H9 (cell line): ENCODE data around the gene GBGT1. TPM values are rescaled to one million over a fixed set of nuclear protein-coding genes. Genes with fewer than 3 reads are reported as not detected.

Experiments
- DNase-seq: peaks from one replicate; pipeline ENCODE4 v3.0.0-alpha.2; 2017
- H2AFZ ChIP-seq: one replicate; pipeline ENCODE4 v1.6.1; 2013; ENCODE audit warnings: mild to moderate bottlenecking, low read length, control low read depth, moderate library complexity
- H2AK5ac ChIP-seq: 2 replicates; pipeline ENCODE4 v1.6.1; 2013; ENCODE audit warnings: low read length, control low read depth, mixed read lengths; ENCODE audit not compliant: insufficient read length
- H2BK120ac ChIP-seq: one replicate; pipeline ENCODE4 v1.6.1; 2013; ENCODE audit warnings: low read depth, mild to moderate bottlenecking, low read length, control low read depth, inconsistent platforms; ENCODE audit not compliant: poor library complexity, severe bottlenecking
- H2BK12ac ChIP-seq: 2 replicates; pipeline ENCODE4 v1.6.1; 2013; ENCODE audit warnings: low read length, control low read depth, mixed read lengths, low read depth; ENCODE audit not compliant: insufficient read length
- H2BK15ac ChIP-seq: 2 replicates; pipeline ENCODE4 v1.6.1; 2013; ENCODE audit warnings: low read depth, low read length, control low read depth
- H2BK20ac ChIP-seq: one replicate; pipeline ENCODE4 v1.6.1; 2013; ENCODE audit warnings: low read depth, mild to moderate bottlenecking, low read length, control low read depth, inconsistent platforms; ENCODE audit not compliant: poor library complexity, severe bottlenecking
- H2BK5ac ChIP-seq: 2 replicates; pipeline ENCODE4 v1.6.1; 2013; ENCODE audit warnings: low read length, control low read depth, mixed read lengths; ENCODE audit not compliant: insufficient read length
- H3K14ac ChIP-seq: 2 replicates; pipeline ENCODE4 v1.6.1; 2013; ENCODE audit warnings: low read length, control low read depth; ENCODE audit not compliant: insufficient read depth
- H3K18ac ChIP-seq: 2 replicates; pipeline ENCODE4 v1.6.1; 2013; ENCODE audit warnings: low read depth, mild to moderate bottlenecking, mixed read lengths, low read length, control low read depth; ENCODE audit not compliant: insufficient read length
- H3K23ac ChIP-seq: 2 replicates; pipeline ENCODE4 v1.6.1; 2013; ENCODE audit warnings: low read length, control low read depth, mixed read lengths, low read depth; ENCODE audit not compliant: insufficient read length
- H3K23me2 ChIP-seq: 2 replicates; pipeline ENCODE4 v1.6.1; 2013; ENCODE audit warnings: low read depth, mild to moderate bottlenecking, mixed read lengths, low read length, control low read depth; ENCODE audit not compliant: insufficient read length, poor library complexity, severe bottlenecking
- H3K27ac ChIP-seq: 2 replicates; pipeline ENCODE4 v1.5.1; 2013; ENCODE audit warnings: low read length, control low read depth, mixed read lengths, low read depth; ENCODE audit not compliant: insufficient read length
- H3K27me3 ChIP-seq: 2 replicates; pipeline ENCODE4 v1.6.1; 2013; ENCODE audit warnings: low read length, control low read depth, inconsistent platforms; ENCODE audit not compliant: insufficient read depth
- H3K4ac ChIP-seq: 2 replicates; pipeline ENCODE4 v1.6.1; 2013; ENCODE audit warnings: low read depth, mild to moderate bottlenecking, control low read depth, inconsistent platforms, low read length, moderate library complexity
- H3K4me1 ChIP-seq: 2 replicates; pipeline ENCODE4 v1.6.1; 2013; ENCODE audit warnings: low read length, control low read depth, inconsistent platforms; ENCODE audit not compliant: insufficient read depth
- H3K4me2 ChIP-seq: 2 replicates; pipeline ENCODE4 v1.6.1; 2013; ENCODE audit warnings: low read length, control low read depth, mixed read lengths; ENCODE audit not compliant: insufficient read length, insufficient read depth
- H3K56ac ChIP-seq: 2 replicates; pipeline ENCODE4 v1.6.1; 2013; ENCODE audit warnings: low read depth, mild to moderate bottlenecking, mixed read lengths, low read length, control low read depth; ENCODE audit not compliant: insufficient read length
- H3K79me1 ChIP-seq: 2 replicates; pipeline ENCODE4 v1.6.1; 2013; ENCODE audit warnings: low read depth, mild to moderate bottlenecking, moderate library complexity, low read length, control low read depth, inconsistent platforms; ENCODE audit not compliant: insufficient read depth, poor library complexity, severe bottlenecking
- H3K79me2 ChIP-seq: 2 replicates; pipeline ENCODE4 v1.6.1; 2013; ENCODE audit warnings: low read length, control low read depth, inconsistent platforms; ENCODE audit not compliant: insufficient read depth
- H3K9ac ChIP-seq: 2 replicates; pipeline ENCODE4 v1.6.1; 2013; ENCODE audit warnings: low read length, control low read depth, mixed read lengths; ENCODE audit not compliant: insufficient read length; ENCODE audit errors: extremely low read depth
- H3K9me3 ChIP-seq: one replicate; pipeline ENCODE4 v1.6.1; 2013; ENCODE audit warnings: low read depth, low read length, inconsistent platforms; ENCODE audit not compliant: control insufficient read depth
- H3T11ph ChIP-seq: one replicate; pipeline ENCODE4 v1.6.1; 2013; ENCODE audit warnings: mild to moderate bottlenecking, low read length, control low read depth, inconsistent platforms
- H4K20me1 ChIP-seq: one replicate; pipeline ENCODE4 v1.6.1; 2013; ENCODE audit not compliant: control insufficient read depth, insufficient read length, insufficient read depth
- H4K5ac ChIP-seq: 2 replicates; pipeline ENCODE4 v1.6.1; 2013; ENCODE audit warnings: low read depth, mild to moderate bottlenecking, mixed read lengths, low read length, control low read depth; ENCODE audit not compliant: insufficient read length
- H4K8ac ChIP-seq: replicated peaks from 2 replicates; pipeline ENCODE4 v1.6.1; 2013; ENCODE audit warnings: low read length, control low read depth, mixed read lengths, low read depth; ENCODE audit not compliant: insufficient read length
- H4K91ac ChIP-seq: 2 replicates; pipeline ENCODE4 v1.6.1; 2013; ENCODE audit warnings: low read depth, mild to moderate bottlenecking, moderate library complexity, mixed read lengths, low read length, control low read depth; ENCODE audit not compliant: insufficient read length
- H3K27ac Mint-ChIP-seq, 3 experiments: 2 replicates in 2 of 3; 3 replicates in 1 of 3; pipeline ENCODE4 v1.8.0; 2020 to 2021; ENCODE audit warnings: mixed read lengths in 3 of 3, mild to moderate bottlenecking in 1 of 3, moderate library complexity in 1 of 3
- H3K27me3 Mint-ChIP-seq: 2 replicates; pipeline ENCODE4 v1.8.0; 2021; ENCODE audit warnings: low read depth, mild to moderate bottlenecking, moderate library complexity, mixed read lengths
- H3K36me3 Mint-ChIP-seq, 3 experiments: 2 replicates in 2 of 3; 3 replicates in 1 of 3; pipeline ENCODE4 v1.8.0; 2020 to 2021; ENCODE audit warnings: low read depth in 3 of 3, mixed read lengths in 3 of 3; ENCODE audit not compliant: insufficient read depth in 1 of 3
- H3K4me1 Mint-ChIP-seq, 2 experiments: 2 replicates each; pipeline ENCODE4 v1.8.0; 2020; ENCODE audit warnings: mixed read lengths in 2 of 2
- H3K4me3 Mint-ChIP-seq, 2 experiments: 2 replicates in 1 of 2; 3 replicates in 1 of 2; pipeline ENCODE4 v1.8.0; 2020 to 2021; ENCODE audit warnings: mild to moderate bottlenecking in 2 of 2, mixed read lengths in 2 of 2, moderate library complexity in 1 of 2
- H3K9me3 Mint-ChIP-seq, 2 experiments: 2 replicates in 1 of 2; 3 replicates in 1 of 2; pipeline ENCODE4 v1.8.0; 2020; ENCODE audit warnings: mild to moderate bottlenecking in 2 of 2, mixed read lengths in 2 of 2, moderate library complexity in 1 of 2
- CTCF ChIP-seq: fragments of 200-600 bp; sonication (generic); conservative IDR thresholded peaks from 3 replicates; pipeline ENCODE4 v1.8.0; 2021; ENCODE audit warnings: antibody characterized with exemption, mild to moderate bottlenecking
- WGBS: extraction: QIAGEN DNeasy Blood & Tissue Kit; methylation state at CpG from one replicate; pipeline ENCODE4 v1.1.7; 2013; ENCODE audit warnings: missing lambda C conversion rate, low lambda C conversion rate, mixed read lengths; ENCODE audit not compliant: insufficient read length; ENCODE audit errors: extremely low coverage; 5-methylcytosine and 5-hydroxymethylcytosine counted together
- total RNA-seq: library from RNA; stranded (reverse); gene quantifications from 2 replicates; pipeline ENCODE4 v1.2.1, GENCODE V29; 2021

GBGT1 gene
- total RNA-seq, 1 experiment from 2014 or later = 9.3 TPM

GRCh38 chr9:133166392-133166791, 2.7 kb upstream of the GBGT1 start:
- WGBS = no CpG with 5 or more reads among the region's 17 CpGs
- no peaks in the 10 kb centered on the region for H3K9me3 ChIP-seq
- H3K27ac Mint-ChIP-seq = no peak overlapping the region

More at GRCh38 chr9:133166392-133166791, 2.7 kb upstream of the GBGT1 start:
- H3K4me2 ChIP-seq = no peak overlapping the region
- Mint-ChIP-seq H3K36me3 (peaks cover 0 to 3% (median 0%) of the 10 kb centered on the region in 3 experiments; a peak in 1 of 7 replicates), H3K4me3 (no peak overlapping the region), H3K4me1 (peaks cover 9 to 14% of the 10 kb centered on the region in 2 experiments), H3K27me3 (peaks cover 32% of the 10 kb centered on the region), H3K9me3 (no peaks in the 10 kb centered on the region)
- no peak overlapping the region for H2BK15ac ChIP-seq
- H3K4me1 ChIP-seq = no peaks in the 10 kb centered on the region
- no peak overlapping the region for H2BK12ac ChIP-seq
- H4K91ac ChIP-seq = no peak overlapping the region
- H3K27ac ChIP-seq = no peak overlapping the region
- H3K23me2 ChIP-seq = peaks cover 4% of the 10 kb centered on the region
- H3K27me3 ChIP-seq = no peaks in the 10 kb centered on the region
- no peak for TF ChIP-seq CTCF
- H4K8ac ChIP-seq = no peak overlapping the region
- H2BK20ac ChIP-seq = no peak overlapping the region
- H3K4ac ChIP-seq = no peak overlapping the region
- H3K14ac ChIP-seq = no peak overlapping the region
- no peak for DNase-seq
- no peak overlapping the region for H2BK120ac ChIP-seq
- no peak overlapping the region for H3K56ac ChIP-seq
- no peak overlapping the region for H2AK5ac ChIP-seq
- H3K79me1 ChIP-seq = no peaks in the 10 kb centered on the region
- no peak overlapping the region for H3K9ac ChIP-seq
- no peak overlapping the region for H2BK5ac ChIP-seq
- H4K20me1 ChIP-seq = no peaks in the 10 kb centered on the region
- H3K79me2 ChIP-seq = no peaks in the 10 kb centered on the region
- H3K23ac ChIP-seq = no peak overlapping the region
- H4K5ac ChIP-seq = no peak overlapping the region
- no peak overlapping the region for H3T11ph ChIP-seq
- no peak overlapping the region for H3K18ac ChIP-seq
- no peak overlapping the region for H2AFZ ChIP-seq
